ENCODE data around the gene TRIP12. TPM values are rescaled to one million over a fixed set of nuclear protein-coding genes. Genes with fewer than 3 reads are reported as not detected.

Gene TRIP12
- polyA plus RNA-seq, 3 donors: 22.2 to 56.7 (median 44.0) TPM

DNA sequence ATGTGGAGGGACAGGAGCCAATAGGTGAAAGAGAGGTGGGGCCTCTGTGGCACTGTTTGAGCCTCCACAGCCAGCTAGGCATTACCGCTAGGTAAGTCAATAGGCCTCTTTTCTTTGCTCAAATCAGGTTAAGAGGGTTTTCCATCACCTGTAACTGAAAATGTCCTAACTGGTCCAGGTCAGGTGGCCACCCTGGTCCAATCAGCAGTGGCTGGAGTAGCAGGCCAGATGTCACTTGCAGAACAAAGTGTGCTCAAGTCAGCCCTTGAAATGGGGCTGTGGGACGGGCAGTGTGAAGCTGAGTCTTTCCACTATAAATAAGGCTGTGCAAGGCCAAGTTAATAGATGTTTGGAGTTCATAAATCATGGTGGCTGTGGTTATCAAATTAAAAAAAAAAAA lies 21.4 kb upstream of the TRIP12 start:
- no peak overlapping the region for H2AFZ ChIP-seq (ENCODE audit: insufficient read depth, low read depth, low read length, poor library complexity, severe bottlenecking)
- no peaks in the 10 kb centered on the region for H3K79me2 ChIP-seq (ENCODE audit: insufficient read depth, low read length)
- no peak overlapping the region for H3K4me3 ChIP-seq (replicated peaks in 1 of 3; ENCODE audit: low read depth in 2 of 3, low read length in 3 of 3)
- H3K9ac ChIP-seq (ENCODE audit: insufficient read depth, low read length, poor library complexity, severe bottlenecking): no peak overlapping the region
- H3K4me2 ChIP-seq (replicated peaks; ENCODE audit: extremely low read depth, low read length, poor library complexity, severe bottlenecking): no peak overlapping the region
- H3K27ac ChIP-seq (ENCODE audit: low read depth in 1 of 2, low read length in 2 of 2): no peak overlapping the region
- TF ChIP-seq, protein P1, sequence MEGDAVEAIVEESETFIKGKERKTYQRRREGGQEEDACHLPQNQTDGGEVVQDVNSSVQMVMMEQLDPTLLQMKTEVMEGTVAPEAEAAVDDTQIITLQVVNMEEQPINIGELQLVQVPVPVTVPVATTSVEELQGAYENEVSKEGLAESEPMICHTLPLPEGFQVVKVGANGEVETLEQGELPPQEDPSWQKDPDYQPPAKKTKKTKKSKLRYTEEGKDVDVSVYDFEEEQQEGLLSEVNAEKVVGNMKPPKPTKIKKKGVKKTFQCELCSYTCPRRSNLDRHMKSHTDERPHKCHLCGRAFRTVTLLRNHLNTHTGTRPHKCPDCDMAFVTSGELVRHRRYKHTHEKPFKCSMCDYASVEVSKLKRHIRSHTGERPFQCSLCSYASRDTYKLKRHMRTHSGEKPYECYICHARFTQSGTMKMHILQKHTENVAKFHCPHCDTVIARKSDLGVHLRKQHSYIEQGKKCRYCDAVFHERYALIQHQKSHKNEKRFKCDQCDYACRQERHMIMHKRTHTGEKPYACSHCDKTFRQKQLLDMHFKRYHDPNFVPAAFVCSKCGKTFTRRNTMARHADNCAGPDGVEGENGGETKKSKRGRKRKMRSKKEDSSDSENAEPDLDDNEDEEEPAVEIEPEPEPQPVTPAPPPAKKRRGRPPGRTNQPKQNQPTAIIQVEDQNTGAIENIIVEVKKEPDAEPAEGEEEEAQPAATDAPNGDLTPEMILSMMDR (IDR thresholded peaks at IDR 0.05): no peak
- peaks cover 4% of the 10 kb centered on the region for H3K4me1 Mint-ChIP-seq
- no peaks in the 10 kb centered on the region for H3K36me3 ChIP-seq (replicated peaks in 1 of 2; ENCODE audit: control insufficient read depth in 1 of 2, insufficient read depth in 2 of 2, low read length in 2 of 2)
- H3K9me3 ChIP-seq (replicated peaks in 1 of 2; ENCODE audit: control insufficient read depth in 1 of 2, insufficient read depth in 1 of 2, low read length in 2 of 2): peaks cover 0 to 16% of the 10 kb centered on the region in 2 donors
- no peak overlapping the region for H3K4me3 Mint-ChIP-seq
- H4K20me1 ChIP-seq (ENCODE audit: insufficient read depth, low read length): no peaks in the 10 kb centered on the region
- WGBS (ENCODE audit: insufficient coverage): 96% methylated on average over 2 of the region's 2 CpGs
- DNase-seq: no peak
- H3K9me3 Mint-ChIP-seq: peaks cover 0 to 18% (median 9%) of the 10 kb centered on the region in 7 donors
- intact Hi-C loops (cut with micrococcal nuclease): no loop called here
- H3K27me3 Mint-ChIP-seq (ENCODE audit: low read depth in 3 of 3): no peaks in the 10 kb centered on the region
- H3K36me3 Mint-ChIP-seq: no peaks in the 10 kb centered on the region
- no peak overlapping the region for H3K27ac Mint-ChIP-seq
- no peaks in the 10 kb centered on the region for H3K27me3 ChIP-seq (ENCODE audit: control insufficient read depth in 2 of 2, insufficient read depth in 2 of 2, low read length in 2 of 2)
- no peaks in the 10 kb centered on the region for H3K4me1 ChIP-seq (ENCODE audit: control insufficient read depth in 1 of 2, insufficient read depth in 2 of 2, low read length in 2 of 2)

DNA sequence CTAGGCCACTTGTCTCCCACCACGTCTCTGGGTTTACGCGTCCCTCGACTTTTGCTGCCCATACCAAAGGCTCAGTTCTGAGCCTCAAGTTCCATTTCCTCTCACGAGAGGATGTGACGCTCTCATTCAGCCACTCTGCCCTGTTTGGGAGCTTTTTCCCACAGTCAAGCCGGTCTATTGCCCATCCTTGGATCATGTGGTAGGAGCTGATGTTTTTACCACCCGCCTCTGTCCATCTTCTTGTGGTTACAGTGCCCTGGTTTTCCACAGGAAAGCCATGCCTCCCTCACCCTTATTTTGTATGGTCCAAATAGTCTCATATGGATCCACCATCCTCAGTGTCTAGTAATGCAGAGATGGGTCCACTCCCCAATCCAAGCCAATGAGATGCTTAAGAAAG lies 20.9 kb upstream of the TRIP12 start:
- TF ChIP-seq, protein P1 (IDR thresholded peaks at IDR 0.05): no peak
- no peaks in the 10 kb centered on the region for H3K27me3 ChIP-seq (ENCODE audit: control insufficient read depth in 2 of 2, insufficient read depth in 2 of 2, low read length in 2 of 2)
- H3K36me3 ChIP-seq (replicated peaks in 1 of 2; ENCODE audit: control insufficient read depth in 1 of 2, insufficient read depth in 2 of 2, low read length in 2 of 2): no peaks in the 10 kb centered on the region
- H3K4me3 Mint-ChIP-seq: no peak overlapping the region
- intact Hi-C loops (cut with micrococcal nuclease): no loop called here
- no peaks in the 10 kb centered on the region for H3K79me2 ChIP-seq (ENCODE audit: insufficient read depth, low read length)
- H4K20me1 ChIP-seq (ENCODE audit: insufficient read depth, low read length): no peaks in the 10 kb centered on the region
- H3K4me3 ChIP-seq (replicated peaks in 1 of 3; ENCODE audit: low read depth in 2 of 3, low read length in 3 of 3): no peak overlapping the region
- H3K36me3 Mint-ChIP-seq: no peaks in the 10 kb centered on the region
- peaks cover 4% of the 10 kb centered on the region for H3K4me1 Mint-ChIP-seq
- no peak overlapping the region for H3K4me2 ChIP-seq (replicated peaks; ENCODE audit: extremely low read depth, low read length, poor library complexity, severe bottlenecking)
- no peaks in the 10 kb centered on the region for H3K4me1 ChIP-seq (ENCODE audit: control insufficient read depth in 1 of 2, insufficient read depth in 2 of 2, low read length in 2 of 2)
- H2AFZ ChIP-seq (ENCODE audit: insufficient read depth, low read depth, low read length, poor library complexity, severe bottlenecking): no peak overlapping the region
- H3K9me3 Mint-ChIP-seq: peaks cover 2 to 21% (median 10%) of the 10 kb centered on the region in 7 donors
- no peaks in the 10 kb centered on the region for H3K27me3 Mint-ChIP-seq (ENCODE audit: low read depth in 3 of 3)
- WGBS (ENCODE audit: insufficient coverage): 100% methylated on average over 5 of the region's 8 CpGs
- no peak overlapping the region for H3K9ac ChIP-seq (ENCODE audit: insufficient read depth, low read length, poor library complexity, severe bottlenecking)
- H3K27ac ChIP-seq (ENCODE audit: low read depth in 1 of 2, low read length in 2 of 2): no peak overlapping the region
- no peak for DNase-seq
- no peak overlapping the region for H3K27ac Mint-ChIP-seq
- peaks cover 0 to 19% of the 10 kb centered on the region in 2 donors for H3K9me3 ChIP-seq (replicated peaks in 1 of 2; ENCODE audit: control insufficient read depth in 1 of 2, insufficient read depth in 1 of 2, low read length in 2 of 2)
